PC-3 (cell line): Measurements from ENCODE around the gene NMD3. TPM values are rescaled to one million over a fixed set of nuclear protein-coding genes. Genes with fewer than 3 reads are reported as not detected.
A peak's percentile ranks its signal among the peaks of the same experiment; 100 is the strongest.
"Not testable (repeated sequence)": the region's sequence is repeated elsewhere in the genome, so short reads cannot be mapped to it uniquely, and the experiment has no call there.

Experiments used
- ATAC-seq: fragments of 200-7000 bp; cut with Tn5 transposase; 2 replicates; pipeline ENCODE4 v1.9.1; 2020; ENCODE audit warnings: mild to moderate bottlenecking, moderate library complexity
- BruUV-seq: library from RNA; stranded (reverse); fragments of 400-500 nt; replicated peaks from 2 replicates; lab custom pipeline; 2021; lab: Mats Ljungman, UMichigan
- CTCF ChIA-PET: fragments of 300-600 bp; sonication (Branson Sonifier 250); formaldehyde crosslinking; loops from one replicate; lab custom pipeline; 2022; ENCODE audit warnings: antibody characterized with exemption; lab: Charles Lee
- POLR2A ChIA-PET: fragments of 300-600 bp; sonication (Branson Sonifier 250); formaldehyde crosslinking; loops from one replicate; lab custom pipeline; 2022; ENCODE audit warnings: antibody characterized with exemption; ENCODE audit not compliant: unreplicated experiment; lab: Charles Lee
- DNase-seq: peaks from one replicate; pipeline ENCODE4 v3.0.0-alpha.2; 2015
- H2AFZ ChIP-seq: fragments of 300-600 bp; sonication (generic); 2 replicates; pipeline ENCODE4 v1.6.0; 2016; ENCODE audit warnings: antibody characterized with exemption, low read length
- H3F3A ChIP-seq: fragments of 300-600 bp; sonication (generic); one replicate; pipeline ENCODE4 v1.6.0; 2017; ENCODE audit warnings: antibody characterized with exemption, low read length, control low read depth, mild to moderate bottlenecking; ENCODE audit not compliant: unreplicated experiment
- H3K27ac ChIP-seq: fragments of 300-600 bp; sonication (generic); 2 replicates; pipeline ENCODE4 v1.5.1; 2016; ENCODE audit warnings: mild to moderate bottlenecking, low read length
- H3K27me3 ChIP-seq: fragments of 300-600 bp; sonication (generic); 2 replicates; pipeline ENCODE4 v1.6.1; 2016; ENCODE audit warnings: low read length, mixed read lengths
- H3K36me3 ChIP-seq: fragments of 300-600 bp; sonication (generic); 2 replicates; pipeline ENCODE4 v1.6.1; 2016; ENCODE audit warnings: low read depth, mixed run types, low read length, mixed read lengths
- H3K4me1 ChIP-seq: fragments of 300-600 bp; sonication (generic); 2 replicates; pipeline ENCODE4 v1.5.1; 2016; ENCODE audit warnings: low read length; ENCODE audit not compliant: insufficient read depth
- H3K4me2 ChIP-seq: fragments of 300-600 bp; sonication (generic); 2 replicates; pipeline ENCODE4 v1.6.0; 2016; ENCODE audit warnings: low read length
- H3K4me3 ChIP-seq: fragments of 300-600 bp; sonication (generic); 2 replicates; pipeline ENCODE4 v1.5.1; 2016; ENCODE audit warnings: mild to moderate bottlenecking, low read length, mixed read lengths
- H3K79me2 ChIP-seq: fragments of 300-600 bp; sonication (generic); 2 replicates; pipeline ENCODE4 v1.6.1; 2017; ENCODE audit warnings: low read length, mixed read lengths
- H3K9ac ChIP-seq: fragments of 300-600 bp; sonication (generic); 2 replicates; pipeline ENCODE4 v1.6.0; 2016; ENCODE audit warnings: mild to moderate bottlenecking, low read length
- H3K9me2 ChIP-seq: fragments of 300-600 bp; sonication (generic); replicated peaks from 2 replicates; pipeline ENCODE4 v1.6.1; 2016; ENCODE audit warnings: mixed run types, low read length, mixed read lengths
- H3K9me3 ChIP-seq: fragments of 300-600 bp; sonication (generic); 2 replicates; pipeline ENCODE4 v1.6.1; 2016; ENCODE audit warnings: low read length, mixed read lengths
- H4K20me1 ChIP-seq: fragments of 300-600 bp; sonication (generic); 2 replicates; pipeline ENCODE4 v1.6.1; 2016; ENCODE audit warnings: low read length, mixed read lengths
- CTCF ChIP-seq: fragments of 300-600 bp; sonication (generic); conservative IDR thresholded peaks from 2 replicates; pipeline ENCODE4 v1.5.1; 2017; ENCODE audit warnings: antibody characterized with exemption, low read depth, mild to moderate bottlenecking, low read length
- EZH2 ChIP-seq: fragments of 300-600 bp; sonication (generic); IDR thresholded peaks from one replicate; pipeline ENCODE4 v1.6.1; 2017; ENCODE audit warnings: antibody characterized with exemption, mild to moderate bottlenecking, low read length; ENCODE audit not compliant: unreplicated experiment
- EZH2phosphoT487 ChIP-seq: fragments of 300-600 bp; sonication (generic); IDR thresholded peaks from 2 replicates; pipeline ENCODE4 v1.6.1; 2018; ENCODE audit warnings: mild to moderate bottlenecking, antibody characterized with exemption, low read length, borderline replicate concordance
- intact Hi-C: fragments of 100-400 bp; cut with micrococcal nuclease; formaldehyde crosslinking; loops from 2 replicates; pipeline ENCODE4 v1.9.0; 2023
- total RNA-seq: library from RNA; depleted of rRNA; stranded (reverse); fragments of >200 nt; gene quantifications from 2 replicates; pipeline ENCODE4 v1.2.3, GENCODE V29; 2014

NMD3 gene
- total RNA-seq, 1 experiment from 2014 or later, result 72.6 TPM

GRCh38 chr3:161175506-161175905 lies 45.6 kb upstream of the NMD3 start:
- Histone ChIP-seq H3K9ac (no peak overlapping the region), H3K4me2 (0 out of 2 replicates have a peak overlapping the region, but pooled peaks have one; percentile 7), H3F3A (no peaks in the 10 kb centered on the region), H3K9me3 (no peaks in the 10 kb centered on the region), H4K20me1 (no peaks in the 10 kb centered on the region), H3K9me2 (no peaks in the 10 kb centered on the region), H3K79me2 (no peaks in the 10 kb centered on the region), H3K27ac (no peak overlapping the region), H3K4me1 (peaks cover 24% of the 10 kb centered on the region), H3K27me3 (no peaks in the 10 kb centered on the region), H2AFZ (no peak overlapping the region), H3K36me3 (no peaks in the 10 kb centered on the region), H3K4me3 (no peak overlapping the region)
- peak; percentile 44; the same call in 1 of the 2 replicates for ATAC-seq
- DNase-seq, result peak; percentile 18
- ChIA-PET CTCF (no interaction called here), POLR2A (no interaction called here)
- intact Hi-C loops, result loop anchor here (10.0 kb wide), 1 partner anchor 221 kb away; no protein-coding TSS in a partner anchor
- TF ChIP-seq EZH2, result no peak
- TF ChIP-seq CTCF, result no peak
- TF ChIP-seq EZH2phosphoT487, result no peak
- no TSS peak for BruUV-seq

DNA sequence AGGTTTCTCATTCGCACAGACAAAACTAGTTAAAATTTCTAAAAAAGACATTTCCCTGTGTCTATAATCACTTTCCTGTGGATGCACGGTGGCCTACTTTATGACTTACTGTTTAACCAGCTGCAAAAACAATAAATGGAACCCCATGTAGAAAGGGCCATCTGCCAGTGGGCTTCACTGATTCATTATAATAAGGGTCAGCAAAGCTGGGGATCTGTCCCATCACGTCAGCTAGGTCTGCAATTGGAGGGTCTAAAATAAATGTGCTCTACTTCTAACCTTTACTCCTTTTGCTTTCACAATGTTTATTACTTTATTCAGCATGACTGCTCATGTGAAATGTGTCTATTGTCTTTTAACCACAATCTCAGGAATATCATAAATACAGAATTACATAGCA lies 43.1 kb upstream of the NMD3 start:
- CTCF ChIA-PET, result no interaction called here
- no peaks in the 10 kb centered on the region for H3K79me2 ChIP-seq
- intact Hi-C loops, result loop anchor here (10.0 kb wide), 1 partner anchor 223 kb away; no protein-coding TSS in a partner anchor

GRCh38 chr3:161181371-161181770 lies 39.7 kb upstream of the NMD3 start:
- H4K20me1 ChIP-seq, H3K36me3 ChIP-seq, intact Hi-C loops, H3K27ac ChIP-seq, CTCF ChIA-PET, H3K27me3 ChIP-seq, H3K9me3 ChIP-seq, ATAC-seq, H3K9me2 ChIP-seq, H3K4me3 ChIP-seq, BruUV-seq, H3K79me2 ChIP-seq, H3K4me2 ChIP-seq, POLR2A ChIA-PET, H2AFZ ChIP-seq, H3F3A ChIP-seq, H3K9ac ChIP-seq, H3K4me1 ChIP-seq: not testable (repeated sequence)
- peak; percentile 8 for DNase-seq

More for the DNA sequence above, 43.1 kb upstream of the NMD3 start:
- no peak overlapping the region for H3K27ac ChIP-seq
- TF ChIP-seq CTCF (no peak), EZH2phosphoT487 (no peak), EZH2 (no peak)
- ATAC-seq, result no peak
- no TSS peak for BruUV-seq
- H4K20me1 ChIP-seq, result no peaks in the 10 kb centered on the region
- no peaks in the 10 kb centered on the region for H3F3A ChIP-seq
- no peaks in the 10 kb centered on the region for H3K36me3 ChIP-seq
- H3K4me3 ChIP-seq, result no peak overlapping the region
- peaks cover 9% of the 10 kb centered on the region for H3K4me1 ChIP-seq
- POLR2A ChIA-PET, result no interaction called here
- H3K9me3 ChIP-seq, result peaks cover 6% of the 10 kb centered on the region; the same call in 1 of the 2 replicates
- H3K9ac ChIP-seq, result no peak overlapping the region
- no peak overlapping the region for H3K4me2 ChIP-seq
- DNase-seq, result no peak
- no peak overlapping the region for H2AFZ ChIP-seq
- no peaks in the 10 kb centered on the region for H3K9me2 ChIP-seq
- no peaks in the 10 kb centered on the region for H3K27me3 ChIP-seq
